OCI-LY7 (cell line): ENCODE data around the gene PROSER2.

ENCODE experiments used
- EZH2phosphoT487 ChIP-seq: fragments of 200-600 bp; sonication (generic); IDR thresholded peaks from 2 replicates; pipeline ENCODE4 v1.6.1; 2018; ENCODE audit warnings: low read depth, borderline replicate concordance, mild to moderate bottlenecking, mixed run types, antibody characterized with exemption, low read length, moderate library complexity, mixed read lengths
- TF ChIP-seq, protein P1 (sequence below): fragments of 200-600 bp; sonication (generic); conservative IDR thresholded peaks from 2 replicates; pipeline ENCODE4 v1.5.1; 2014; ENCODE audit warnings: mild to moderate bottlenecking, antibody characterized with exemption, low read length, moderate library complexity, mixed read lengths

DNA sequence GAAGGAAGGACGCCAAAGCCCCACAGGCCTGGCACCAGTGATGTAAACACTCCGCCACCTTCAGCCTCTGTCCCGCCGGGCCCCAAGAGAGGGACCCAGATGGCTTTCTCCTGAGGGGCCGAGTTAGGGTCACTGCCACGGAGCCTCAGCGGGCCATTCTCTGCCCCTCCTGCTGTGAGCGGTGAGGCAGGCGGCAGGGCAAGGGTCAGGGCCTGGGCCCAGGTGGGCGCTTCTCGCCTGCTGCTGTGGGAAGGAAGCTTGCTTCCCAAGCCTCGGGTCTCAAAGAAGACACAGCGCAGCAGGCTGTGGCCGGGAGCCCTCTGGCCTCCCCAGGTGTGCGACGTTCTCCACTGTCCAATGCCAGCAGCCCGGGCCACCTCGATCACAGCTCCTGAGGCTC lies 84.8 kb downstream of the PROSER2 start:
- TF ChIP-seq, protein P1, sequence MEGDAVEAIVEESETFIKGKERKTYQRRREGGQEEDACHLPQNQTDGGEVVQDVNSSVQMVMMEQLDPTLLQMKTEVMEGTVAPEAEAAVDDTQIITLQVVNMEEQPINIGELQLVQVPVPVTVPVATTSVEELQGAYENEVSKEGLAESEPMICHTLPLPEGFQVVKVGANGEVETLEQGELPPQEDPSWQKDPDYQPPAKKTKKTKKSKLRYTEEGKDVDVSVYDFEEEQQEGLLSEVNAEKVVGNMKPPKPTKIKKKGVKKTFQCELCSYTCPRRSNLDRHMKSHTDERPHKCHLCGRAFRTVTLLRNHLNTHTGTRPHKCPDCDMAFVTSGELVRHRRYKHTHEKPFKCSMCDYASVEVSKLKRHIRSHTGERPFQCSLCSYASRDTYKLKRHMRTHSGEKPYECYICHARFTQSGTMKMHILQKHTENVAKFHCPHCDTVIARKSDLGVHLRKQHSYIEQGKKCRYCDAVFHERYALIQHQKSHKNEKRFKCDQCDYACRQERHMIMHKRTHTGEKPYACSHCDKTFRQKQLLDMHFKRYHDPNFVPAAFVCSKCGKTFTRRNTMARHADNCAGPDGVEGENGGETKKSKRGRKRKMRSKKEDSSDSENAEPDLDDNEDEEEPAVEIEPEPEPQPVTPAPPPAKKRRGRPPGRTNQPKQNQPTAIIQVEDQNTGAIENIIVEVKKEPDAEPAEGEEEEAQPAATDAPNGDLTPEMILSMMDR: no peak
- no peak for TF ChIP-seq EZH2phosphoT487
